GM12878 (cell line): ENCODE data around the gene HES7. TPM values are rescaled to one million over a fixed set of nuclear protein-coding genes. Genes with fewer than 3 reads are reported as not detected.

ENCODE experiments used
- ASH2L ChIP-seq: fragments of 300-600, 200-600 bp; sonication (generic); IDR thresholded peaks from 2 replicates; pipeline ENCODE4 v1.6.1; 2017; ENCODE audit warnings: low read depth, mild to moderate bottlenecking, borderline replicate concordance
- CBX5 ChIP-seq: sonication (generic); IDR thresholded peaks from 2 replicates; pipeline ENCODE4 v1.6.1; 2016; ENCODE audit warnings: low read depth, moderate library complexity, mild to moderate bottlenecking, inconsistent platforms
- CHD2 ChIP-seq: IDR thresholded peaks from 2 replicates; pipeline ENCODE4 v1.6.1; 2011; ENCODE audit warnings: low read depth, low read length, improper control_type of control experiment, borderline replicate concordance
- CHD4 ChIP-seq: fragments of 200-600 bp; sonication (generic); IDR thresholded peaks from 2 replicates; pipeline ENCODE4 v1.6.1; 2016; ENCODE audit warnings: mild to moderate bottlenecking
- EED ChIP-seq: sonication (generic); IDR thresholded peaks from 2 replicates; pipeline ENCODE4 v1.6.1; 2016; ENCODE audit warnings: antibody characterized with exemption, low read depth
- EP300 ChIP-seq, 2 experiments: fragments of 150-350 bp in 1 of 2; IDR thresholded peaks; 2 replicates each; pipeline ENCODE4 v1.6.1; 2011 to 2012; ENCODE audit warnings: low read depth in 2 of 2, low read length in 2 of 2, borderline replicate concordance in 1 of 2, improper control_type of control experiment in 1 of 2, inconsistent platforms in 1 of 2; ENCODE audit not compliant: control insufficient read depth in 1 of 2
- EZH2 ChIP-seq: IDR thresholded peaks from 2 replicates; pipeline ENCODE4 v1.6.1; 2012; ENCODE audit warnings: low read depth, mild to moderate bottlenecking, control low read depth, inconsistent platforms, low read length, borderline replicate concordance; ENCODE audit not compliant: control insufficient read depth
- FOXK2 ChIP-seq: fragments of 450-650 bp; IDR thresholded peaks from 2 replicates; pipeline ENCODE4 v1.6.1; 2017; ENCODE audit warnings: mild to moderate bottlenecking, moderate library complexity
- FOXM1 ChIP-seq: IDR thresholded peaks from 2 replicates; pipeline ENCODE4 v1.6.1; 2012; ENCODE audit warnings: low read depth, mild to moderate bottlenecking, inconsistent platforms, low read length, moderate library complexity
- IKZF1 ChIP-seq: fragments of 450-650 bp; conservative IDR thresholded peaks from 2 replicates; pipeline ENCODE4 v1.6.1; 2017; ENCODE audit warnings: antibody characterized with exemption, mild to moderate bottlenecking
- IRF3 ChIP-seq: fragments of 450-650 bp; IDR thresholded peaks from 2 replicates; pipeline ENCODE4 v1.6.1; 2014; ENCODE audit warnings: mild to moderate bottlenecking
- JUNB ChIP-seq: IDR thresholded peaks from 2 replicates; pipeline ENCODE4 v1.6.1; 2016; ENCODE audit warnings: antibody characterized with exemption, mild to moderate bottlenecking
- NFYB ChIP-seq: IDR thresholded peaks from 2 replicates; pipeline ENCODE4 v1.6.1; 2011; ENCODE audit warnings: low read depth, mild to moderate bottlenecking, low read length, improper control_type of control experiment, moderate library complexity; ENCODE audit not compliant: insufficient read depth
- PAX8 ChIP-seq: fragments of 450-650 bp; IDR thresholded peaks from 2 replicates; pipeline ENCODE4 v1.6.1; 2017; ENCODE audit warnings: mild to moderate bottlenecking, moderate library complexity
- POU2F2 ChIP-seq: IDR thresholded peaks from 3 replicates; pipeline ENCODE4 v1.6.1; 2011; ENCODE audit warnings: low read depth, mild to moderate bottlenecking, low read length, borderline replicate concordance
- RB1 ChIP-seq: fragments of 450-650 bp; formaldehyde crosslinking; IDR thresholded peaks from 2 replicates; pipeline ENCODE4 v1.6.1; 2017; ENCODE audit warnings: mild to moderate bottlenecking, borderline replicate concordance
- RELA ChIP-seq: fragments of 450-650 bp; IDR thresholded peaks from 2 replicates; pipeline ENCODE4 v1.8.0; 2014; ENCODE audit warnings: borderline replicate concordance; ENCODE audit not compliant: partially characterized antibody
- SIN3A ChIP-seq: IDR thresholded peaks from 2 replicates; pipeline ENCODE4 v1.6.1; 2012; ENCODE audit warnings: low read depth, low read length, improper control_type of control experiment
- SMAD5 ChIP-seq: IDR thresholded peaks from 2 replicates; pipeline ENCODE4 v1.6.1; 2016; ENCODE audit warnings: antibody characterized with exemption, low read depth
- SUPT20H ChIP-seq: IDR thresholded peaks from 2 replicates; pipeline ENCODE4 v1.6.1; 2011; ENCODE audit warnings: low read depth, mild to moderate bottlenecking, low read length, moderate library complexity, borderline replicate concordance; ENCODE audit not compliant: control insufficient read depth
- TCF3 ChIP-seq: IDR thresholded peaks from 2 replicates; pipeline ENCODE4 v1.6.1; 2012; ENCODE audit warnings: low read depth, mild to moderate bottlenecking, low read length, borderline replicate concordance; ENCODE audit not compliant: insufficient read depth
- USF1 ChIP-seq: IDR thresholded peaks from 2 replicates; pipeline ENCODE4 v1.6.1; 2011; ENCODE audit warnings: borderline replicate concordance, low read depth, mild to moderate bottlenecking, moderate library complexity, mixed read lengths, low read length; ENCODE audit not compliant: insufficient read depth; ENCODE audit errors: extremely low read length
- ZBED1 ChIP-seq: IDR thresholded peaks from 2 replicates; pipeline ENCODE4 v1.6.1; 2016; ENCODE audit warnings: borderline replicate concordance
- polyA plus RNA-seq, 11 experiments: library from polyadenylated mRNA; depleted of rRNA in 4 of 11; unstranded in 6 of 11; stranded (reverse) in 5 of 11; fragments of >200 nt; fragmentation: Nextera tagmentation in 4 of 11; fragmentation: Illumina TruSeq in 1 of 11; extraction: Ambion mirVana in 4 of 11; extraction: Trizol in 1 of 11; gene quantifications; 1 replicate in 1 of 11; 2 replicates in 10 of 11; pipeline versions ENCODE4 v1.2.1 to v1.2.3, GENCODE V29; 2011 to 2016; ENCODE audit warnings: inconsistent platforms in 2 of 11, missing spikeins in 2 of 11, low read depth in 1 of 11
- total RNA-seq, 4 experiments: library from RNA; depleted of rRNA in 3 of 4; stranded (reverse); fragments of >200 nt in 3 of 4; fragmentation: Illumina TruSeq in 1 of 4; extraction: Trizol in 1 of 4; gene quantifications; 2 replicates each; pipeline versions ENCODE4 v1.2.1 to v1.2.3, GENCODE V29; 2013 to 2021
- TF ChIP-seq, protein P1 (sequence below): fragments of 450-650 bp; IDR thresholded peaks from 2 replicates; pipeline ENCODE4 v1.6.1; 2017; ENCODE audit warnings: low read depth, mild to moderate bottlenecking, moderate library complexity
- TF ChIP-seq, protein P2 (sequence below): fragments of 450-650 bp; IDR thresholded peaks from 2 replicates; pipeline ENCODE4 v1.6.1; 2017; ENCODE audit warnings: mild to moderate bottlenecking

The HES7 gene
- total and polyA plus RNA-seq, 10 of the 15 experiments (the other 5 are each of a cell fraction or from before 2014, with no cell fraction given), result 0.07 to 1.3 (median 0.63) TPM; not detected in 4

DNA sequence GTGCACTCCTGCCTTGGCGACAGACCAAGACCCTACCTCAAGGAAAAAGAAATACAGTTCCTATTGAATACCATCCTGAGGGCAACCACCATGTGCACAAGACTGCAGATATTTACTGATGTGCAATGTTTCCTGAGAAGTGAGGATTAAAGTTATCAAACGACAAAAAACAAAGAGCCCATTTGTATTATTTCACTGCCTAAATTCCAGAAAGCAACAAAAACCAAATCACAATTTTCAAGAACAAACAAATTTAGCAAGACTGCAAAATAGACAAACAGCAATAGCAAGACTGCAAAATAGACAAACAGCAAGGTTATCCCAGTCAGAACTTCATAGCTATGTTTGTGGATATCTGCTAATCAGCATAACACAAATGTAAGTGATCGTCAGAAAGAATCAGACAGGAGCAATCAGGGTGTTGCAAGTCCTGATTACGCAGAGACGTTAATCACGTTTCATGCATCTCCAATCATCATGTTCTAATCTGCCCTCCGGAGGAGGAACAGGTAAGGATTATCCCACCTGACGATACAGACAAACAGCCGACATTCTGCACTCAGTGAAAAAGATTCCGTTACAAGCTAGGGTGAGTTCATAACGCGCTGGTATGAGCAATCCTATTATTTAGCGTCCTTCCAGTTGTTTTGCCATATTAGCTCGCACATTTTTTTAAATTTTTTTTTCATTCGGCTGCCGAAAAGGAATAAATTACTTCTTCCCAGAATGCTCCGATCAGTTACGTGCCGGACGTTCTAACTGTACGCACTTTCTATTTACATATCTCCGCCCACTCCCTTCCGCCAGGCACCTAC lies 49.4 kb upstream of the HES7 start (continued):
- TF ChIP-seq SIN3A (no peak), CHD2 (peak; percentile 73; the same call in 1 of the 2 replicates), RB1 (peak; percentile 75; the same call in 1 of the 2 replicates), FOXM1 (peak; percentile 97), ASH2L (no peak), EP300 (IDR thresholded peaks at IDR 0.05; ENCODE audit: borderline replicate concordance in 1 of 2, control insufficient read depth in 1 of 2, low read depth in 2 of 2, low read length in 2 of 2) (peak in 1 of 2 experiments; percentile 59; a peak in 2 of 4 replicates), EZH2 (peak; percentile 96; the same call in 1 of the 2 replicates), PAX8 (no peak), RELA (peak; percentile 65), FOXK2 (peak; percentile 63), ZBED1 (peak; percentile 100), POU2F2 (peak; percentile 100), IKZF1 (peak; percentile 91), SMAD5 (peak; percentile 100), EED (no peak; the same call in 1 of the 2 replicates), TCF3 (peak; percentile 100), IRF3 (no peak), CHD4 (no peak), CBX5 (peak; percentile 98), SUPT20H (no peak), JUNB (peak; percentile 85), NFYB (no peak), USF1 (peak; percentile 10)
- TF ChIP-seq, protein P1, sequence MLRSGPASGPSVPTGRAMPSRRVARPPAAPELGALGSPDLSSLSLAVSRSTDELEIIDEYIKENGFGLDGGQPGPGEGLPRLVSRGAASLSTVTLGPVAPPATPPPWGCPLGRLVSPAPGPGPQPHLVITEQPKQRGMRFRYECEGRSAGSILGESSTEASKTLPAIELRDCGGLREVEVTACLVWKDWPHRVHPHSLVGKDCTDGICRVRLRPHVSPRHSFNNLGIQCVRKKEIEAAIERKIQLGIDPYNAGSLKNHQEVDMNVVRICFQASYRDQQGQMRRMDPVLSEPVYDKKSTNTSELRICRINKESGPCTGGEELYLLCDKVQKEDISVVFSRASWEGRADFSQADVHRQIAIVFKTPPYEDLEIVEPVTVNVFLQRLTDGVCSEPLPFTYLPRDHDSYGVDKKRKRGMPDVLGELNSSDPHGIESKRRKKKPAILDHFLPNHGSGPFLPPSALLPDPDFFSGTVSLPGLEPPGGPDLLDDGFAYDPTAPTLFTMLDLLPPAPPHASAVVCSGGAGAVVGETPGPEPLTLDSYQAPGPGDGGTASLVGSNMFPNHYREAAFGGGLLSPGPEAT, result peak; percentile 90
- TF ChIP-seq, protein P2, sequence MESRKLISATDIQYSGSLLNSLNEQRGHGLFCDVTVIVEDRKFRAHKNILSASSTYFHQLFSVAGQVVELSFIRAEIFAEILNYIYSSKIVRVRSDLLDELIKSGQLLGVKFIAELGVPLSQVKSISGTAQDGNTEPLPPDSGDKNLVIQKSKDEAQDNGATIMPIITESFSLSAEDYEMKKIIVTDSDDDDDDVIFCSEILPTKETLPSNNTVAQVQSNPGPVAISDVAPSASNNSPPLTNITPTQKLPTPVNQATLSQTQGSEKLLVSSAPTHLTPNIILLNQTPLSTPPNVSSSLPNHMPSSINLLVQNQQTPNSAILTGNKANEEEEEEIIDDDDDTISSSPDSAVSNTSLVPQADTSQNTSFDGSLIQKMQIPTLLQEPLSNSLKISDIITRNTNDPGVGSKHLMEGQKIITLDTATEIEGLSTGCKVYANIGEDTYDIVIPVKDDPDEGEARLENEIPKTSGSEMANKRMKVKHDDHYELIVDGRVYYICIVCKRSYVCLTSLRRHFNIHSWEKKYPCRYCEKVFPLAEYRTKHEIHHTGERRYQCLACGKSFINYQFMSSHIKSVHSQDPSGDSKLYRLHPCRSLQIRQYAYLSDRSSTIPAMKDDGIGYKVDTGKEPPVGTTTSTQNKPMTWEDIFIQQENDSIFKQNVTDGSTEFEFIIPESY, result peak; percentile 80
